Vagina (tissue), 2 donors: ENCODE results near the gene ADARB1.

ENCODE experiments used
- POLR2A ChIP-seq, 2 donors: fragments of 450-650 bp; IDR thresholded peaks; one replicate each; pipeline ENCODE4 v1.6.1; 2017; ENCODE audit warnings: antibody characterized with exemption in 2 of 2, mild to moderate bottlenecking in 2 of 2, moderate library complexity in 2 of 2
- TF ChIP-seq, protein P1 (sequence below), 3 experiments: fragments of 450-650 bp in 2 of 3; fragments of 200-600 bp in 1 of 3; sonication (generic) in 1 of 3; IDR thresholded peaks; one replicate each; pipeline ENCODE4 v1.5.1; 2017 to 2019; ENCODE audit warnings: antibody characterized with exemption in 3 of 3, mild to moderate bottlenecking in 2 of 3, moderate library complexity in 2 of 3

DNA sequence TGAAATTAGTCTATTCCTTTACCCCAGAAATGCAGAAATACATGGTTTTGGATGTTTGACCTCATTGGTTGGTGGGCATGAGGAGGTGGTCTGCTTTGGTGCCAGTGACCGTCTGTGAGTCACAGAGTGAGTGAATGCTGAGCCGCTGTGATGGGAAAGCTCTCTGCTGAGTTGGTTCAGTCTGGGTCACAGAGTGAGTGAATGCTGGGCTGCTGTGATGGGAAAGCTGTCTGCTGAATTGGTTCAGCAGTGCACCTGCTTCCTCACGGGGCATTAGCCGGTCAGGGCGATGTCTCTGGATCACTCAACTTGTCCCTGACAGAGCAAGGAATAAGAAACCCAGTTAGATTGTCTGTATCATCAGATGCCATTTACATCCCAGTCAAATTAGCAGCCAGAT lies 40.8 kb downstream of the ADARB1 start:
- TF ChIP-seq, protein P1, sequence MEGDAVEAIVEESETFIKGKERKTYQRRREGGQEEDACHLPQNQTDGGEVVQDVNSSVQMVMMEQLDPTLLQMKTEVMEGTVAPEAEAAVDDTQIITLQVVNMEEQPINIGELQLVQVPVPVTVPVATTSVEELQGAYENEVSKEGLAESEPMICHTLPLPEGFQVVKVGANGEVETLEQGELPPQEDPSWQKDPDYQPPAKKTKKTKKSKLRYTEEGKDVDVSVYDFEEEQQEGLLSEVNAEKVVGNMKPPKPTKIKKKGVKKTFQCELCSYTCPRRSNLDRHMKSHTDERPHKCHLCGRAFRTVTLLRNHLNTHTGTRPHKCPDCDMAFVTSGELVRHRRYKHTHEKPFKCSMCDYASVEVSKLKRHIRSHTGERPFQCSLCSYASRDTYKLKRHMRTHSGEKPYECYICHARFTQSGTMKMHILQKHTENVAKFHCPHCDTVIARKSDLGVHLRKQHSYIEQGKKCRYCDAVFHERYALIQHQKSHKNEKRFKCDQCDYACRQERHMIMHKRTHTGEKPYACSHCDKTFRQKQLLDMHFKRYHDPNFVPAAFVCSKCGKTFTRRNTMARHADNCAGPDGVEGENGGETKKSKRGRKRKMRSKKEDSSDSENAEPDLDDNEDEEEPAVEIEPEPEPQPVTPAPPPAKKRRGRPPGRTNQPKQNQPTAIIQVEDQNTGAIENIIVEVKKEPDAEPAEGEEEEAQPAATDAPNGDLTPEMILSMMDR (IDR thresholded peaks at IDR 0.05), result no peak
- no peak for TF ChIP-seq POLR2A (IDR thresholded peaks at IDR 0.05)
